GM10248 (cell line): Measurements from ENCODE around the gene TRAM2.

Source experiments
- CTCF ChIA-PET: fragments of 300-600 bp; sonication (Branson Sonifier 250); formaldehyde crosslinking; extraction: SDS; loops from one replicate; lab custom pipeline; 2021; ENCODE audit warnings: antibody characterized with exemption; lab: Yijun Ruan, JAX
- POLR2A ChIA-PET: fragments of 350-650 bp; sonication (Branson Sonifier 250); formaldehyde crosslinking; extraction: SDS; loops from one replicate; lab custom pipeline; 2020; ENCODE audit warnings: antibody characterized with exemption; lab: Yijun Ruan, JAX
- DNase-seq: peaks from one replicate; pipeline ENCODE4 v3.0.0; 2012; ENCODE audit errors: extremely low spot score
- CTCF ChIP-seq: IDR thresholded peaks from 2 replicates; pipeline ENCODE4 v1.5.1; 2012; ENCODE audit warnings: mild to moderate bottlenecking, low read depth; ENCODE audit errors: extremely low read depth, missing control alignments, control extremely low read depth

TRAM2 gene

GRCh38 chr6:52577022-52577777 lies at the start of gene TRAM2:
Gene TRAM2, minus strand, starts transcription at chr6:52577060. Its CDS starts 145 bp downstream, at chr6:52576915.
- POLR2A ChIA-PET, result no interaction called here
- no peak for TF ChIP-seq CTCF
- DNase-seq, result peak; percentile 84

GRCh38 chr6:52622810-52623209 lies 46.0 kb upstream of the TRAM2 start:
- DNase-seq, result no peak
- CTCF ChIA-PET, result interaction anchor here (1.4 to 1.8 kb wide), 2 partner anchors 12 to 30 kb away, joined by 4 to 5 read pairs; no protein-coding TSS in a partner anchor

More at GRCh38 chr6:52577022-52577777, at the start of gene TRAM2:
- CTCF ChIA-PET, result interaction anchor here (0.6 to 4.6 kb wide), 20 partner anchors 8 to 489 kb away, joined by 3 to 23 read pairs (median 5); no protein-coding TSS in a partner anchor

GRCh38 chr6:52621631-52622030 lies 44.8 kb upstream of the TRAM2 start:
- ChIA-PET CTCF (no interaction called here), POLR2A (no interaction called here)
- no peak for DNase-seq
- no peak for TF ChIP-seq CTCF

More at GRCh38 chr6:52622810-52623209, 46.0 kb upstream of the TRAM2 start:
- no peak for TF ChIP-seq CTCF
- POLR2A ChIA-PET, result no interaction called here

GRCh38 chr6:52620906-52621190 lies 44.0 kb upstream of the TRAM2 start:
- ChIA-PET POLR2A (no interaction called here), CTCF (no interaction called here)
- DNase-seq, result no peak
- no peak for TF ChIP-seq CTCF

DNA sequence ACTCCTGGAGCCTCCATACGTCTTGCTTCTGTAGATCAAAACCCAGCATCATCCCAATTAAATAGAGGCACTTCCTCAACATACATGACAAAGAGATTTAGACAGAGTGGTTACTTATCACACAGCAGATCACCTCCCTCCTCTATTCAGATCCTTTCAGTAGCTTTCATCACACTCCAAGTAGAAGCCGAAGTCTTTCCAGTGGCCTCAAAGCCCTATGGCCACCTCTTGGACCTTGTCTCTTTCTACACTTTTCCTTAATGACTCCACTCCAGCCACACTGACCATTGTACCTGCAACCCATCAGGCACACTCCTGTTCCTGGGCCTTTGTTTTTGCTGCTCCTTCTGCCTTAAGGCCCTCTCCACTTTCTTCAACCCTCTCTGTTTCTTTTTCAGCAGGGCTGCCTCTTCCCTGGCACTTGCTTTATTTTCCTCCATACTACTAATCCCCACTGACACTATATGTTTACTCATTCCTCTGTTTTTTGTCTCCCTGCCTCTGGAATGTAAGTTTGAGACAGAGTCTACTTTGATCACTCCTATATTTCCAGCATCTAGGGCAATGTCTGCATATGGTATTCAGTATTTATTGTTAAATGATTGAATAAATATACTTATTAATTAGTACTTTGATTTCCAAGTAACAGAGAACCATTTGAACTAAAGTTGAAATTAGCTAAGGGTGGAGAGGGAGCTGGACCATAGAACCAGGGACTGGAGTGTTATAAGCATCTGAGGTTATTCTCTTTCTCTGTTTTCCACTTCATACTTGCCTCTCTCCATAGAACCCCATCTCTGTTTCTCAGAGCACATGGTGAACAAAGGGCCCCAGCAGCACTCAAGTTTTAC lies 43.4 kb upstream of the TRAM2 start:
- no peak for DNase-seq
- no peak for TF ChIP-seq CTCF
- ChIA-PET CTCF (no interaction called here), POLR2A (no interaction called here)

DNA sequence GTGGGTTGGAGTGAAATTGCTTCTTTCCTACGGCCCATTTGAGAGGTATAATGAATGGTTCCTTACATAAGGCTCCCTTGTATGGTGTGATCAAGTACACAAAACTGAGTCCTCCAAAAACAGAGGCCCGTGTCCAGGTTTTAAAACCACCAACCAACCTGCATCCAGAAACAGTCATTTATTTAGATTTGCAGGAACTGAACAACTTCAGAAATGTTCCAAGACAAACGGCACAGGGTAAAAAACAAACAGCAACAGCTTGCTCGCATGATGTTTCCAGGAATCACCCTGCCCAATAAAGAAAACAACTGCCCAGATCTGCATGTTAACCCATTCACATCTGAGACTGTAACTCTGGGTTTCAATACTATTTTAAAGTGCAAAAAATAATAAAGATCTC lies 40.2 kb upstream of the TRAM2 start:
- no peak for TF ChIP-seq CTCF
- ChIA-PET POLR2A (no interaction called here), CTCF (no interaction called here)
- DNase-seq, result no peak
